Measurements from ENCODE around the gene GRP.

GRP gene

GRCh38 chr18:59267503-59268126 lies 47.7 kb downstream of the GRP start:
- peaks cover 97% of the 10 kb centered on the region for H3K27me3 ChIP-seq
- no peak overlapping the region for H3K4me3 ChIP-seq (ENCODE audit: low read depth, low read length)
- H3K9me3 ChIP-seq = no peaks in the 10 kb centered on the region

GRCh38 chr18:59268127-59268720 lies 48.3 kb downstream of the GRP start:
- no peak for TF ChIP-seq CTCF (IDR thresholded peaks at IDR 0.05; ENCODE audit: low read depth, low read length)
- Histone ChIP-seq H3K4me3 (ENCODE audit: low read depth, low read length) (no peak overlapping the region), H3K27me3 (peaks cover 100% of the 10 kb centered on the region), H3K9me3 (no peaks in the 10 kb centered on the region), H3K4me1 (no peaks in the 10 kb centered on the region), H3K36me3 (no peaks in the 10 kb centered on the region)
- no peak for DNase-seq

More at GRCh38 chr18:59267503-59268126, 47.7 kb downstream of the GRP start:
- no peaks in the 10 kb centered on the region for H3K4me1 ChIP-seq
- no peak for TF ChIP-seq CTCF (IDR thresholded peaks at IDR 0.05; ENCODE audit: low read depth, low read length)
- DNase-seq = no peak
- no peaks in the 10 kb centered on the region for H3K36me3 ChIP-seq

GRCh38 chr18:59268721-59269562 lies 49.0 kb downstream of the GRP start:
- H3K9me3 ChIP-seq = no peaks in the 10 kb centered on the region
- peak; percentile 57 for DNase-seq
- no peaks in the 10 kb centered on the region for H3K4me1 ChIP-seq
- no peak overlapping the region for H3K4me3 ChIP-seq (ENCODE audit: low read depth, low read length)
- peaks cover 100% of the 10 kb centered on the region for H3K27me3 ChIP-seq
- no peak for TF ChIP-seq CTCF (IDR thresholded peaks at IDR 0.05; ENCODE audit: low read depth, low read length)
- H3K36me3 ChIP-seq = no peaks in the 10 kb centered on the region

- Histone ChIP-seq H3K36me3 (no peaks in the 10 kb centered on the region), H3K27me3 (peaks cover 100% of the 10 kb centered on the region), H3K4me1 (no peaks in the 10 kb centered on the region), H3K4me3 (ENCODE audit: low read depth, low read length) (no peak overlapping the region), H3K9me3 (no peaks in the 10 kb centered on the region)
- no peak for TF ChIP-seq CTCF (IDR thresholded peaks at IDR 0.05; ENCODE audit: low read depth, low read length)
- DNase-seq = no peak
These were observed 49.7 kb downstream of the GRP start for GRCh38 chr18:59269563-59270119.

GRCh38 chr18:59270689-59271257 lies 50.8 kb downstream of the GRP start:
- Histone ChIP-seq H3K9me3 (no peaks in the 10 kb centered on the region), H3K36me3 (no peaks in the 10 kb centered on the region), H3K27me3 (peaks cover 99% of the 10 kb centered on the region), H3K4me1 (no peaks in the 10 kb centered on the region), H3K4me3 (ENCODE audit: low read depth, low read length) (no peak overlapping the region)
- no peak for DNase-seq
- no peak for TF ChIP-seq CTCF (IDR thresholded peaks at IDR 0.05; ENCODE audit: low read depth, low read length)

Data from BE2C (cell line).